Prostate gland (tissue), 2 donors: Measurements from ENCODE around the gene RBKS.

Source experiments
- POLR2A ChIP-seq: fragments of 450-650 bp; IDR thresholded peaks from one replicate; pipeline ENCODE4 v1.6.1; 2016; ENCODE audit warnings: antibody characterized with exemption, mild to moderate bottlenecking
- POLR2AphosphoS5 ChIP-seq: sonication (generic); formaldehyde crosslinking; IDR thresholded peaks from one replicate; pipeline ENCODE4 v1.6.1; 2017; ENCODE audit warnings: antibody characterized with exemption
- TF ChIP-seq, protein P1 (sequence below), 4 experiments: fragments of 200-600 bp in 2 of 4; fragments of 450-650 bp in 2 of 4; sonication (generic) in 2 of 4; IDR thresholded peaks; 1 replicate in 3 of 4; 2 replicates in 1 of 4; pipeline ENCODE4 v1.5.1; 2016 to 2019; ENCODE audit warnings: antibody characterized with exemption in 4 of 4, mild to moderate bottlenecking in 2 of 4, moderate library complexity in 2 of 4

DNA sequence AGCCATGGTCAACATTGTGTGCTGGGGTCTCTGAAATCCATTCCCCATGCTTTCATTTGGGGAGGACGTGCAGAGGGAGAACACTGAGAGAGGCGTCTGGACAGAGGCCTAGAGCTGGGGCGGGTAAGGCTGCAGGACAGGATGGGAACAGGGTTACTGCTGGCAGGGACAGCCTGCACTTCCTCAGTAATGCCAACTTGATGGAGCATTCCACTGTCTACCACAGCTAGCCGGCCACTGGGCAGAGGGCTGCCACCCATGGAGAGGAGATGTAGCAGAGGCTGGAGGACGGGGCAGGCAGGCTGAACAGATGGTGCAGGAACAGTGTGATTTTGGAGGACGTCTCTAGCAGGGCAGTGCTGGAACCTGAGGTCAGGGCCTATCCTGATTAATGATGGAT is 89.3 kb downstream of the RBKS start:
- TF ChIP-seq, protein P1, sequence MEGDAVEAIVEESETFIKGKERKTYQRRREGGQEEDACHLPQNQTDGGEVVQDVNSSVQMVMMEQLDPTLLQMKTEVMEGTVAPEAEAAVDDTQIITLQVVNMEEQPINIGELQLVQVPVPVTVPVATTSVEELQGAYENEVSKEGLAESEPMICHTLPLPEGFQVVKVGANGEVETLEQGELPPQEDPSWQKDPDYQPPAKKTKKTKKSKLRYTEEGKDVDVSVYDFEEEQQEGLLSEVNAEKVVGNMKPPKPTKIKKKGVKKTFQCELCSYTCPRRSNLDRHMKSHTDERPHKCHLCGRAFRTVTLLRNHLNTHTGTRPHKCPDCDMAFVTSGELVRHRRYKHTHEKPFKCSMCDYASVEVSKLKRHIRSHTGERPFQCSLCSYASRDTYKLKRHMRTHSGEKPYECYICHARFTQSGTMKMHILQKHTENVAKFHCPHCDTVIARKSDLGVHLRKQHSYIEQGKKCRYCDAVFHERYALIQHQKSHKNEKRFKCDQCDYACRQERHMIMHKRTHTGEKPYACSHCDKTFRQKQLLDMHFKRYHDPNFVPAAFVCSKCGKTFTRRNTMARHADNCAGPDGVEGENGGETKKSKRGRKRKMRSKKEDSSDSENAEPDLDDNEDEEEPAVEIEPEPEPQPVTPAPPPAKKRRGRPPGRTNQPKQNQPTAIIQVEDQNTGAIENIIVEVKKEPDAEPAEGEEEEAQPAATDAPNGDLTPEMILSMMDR (IDR thresholded peaks at IDR 0.05) = no peak
- no peak for TF ChIP-seq POLR2A
- no peak for TF ChIP-seq POLR2AphosphoS5
